HK-2 (cell line): ENCODE data around the gene ABHD16B.
"Not testable (repeated sequence)": the region's sequence is repeated elsewhere in the genome, so short reads cannot be mapped to it uniquely, and the experiment has no call there.

ENCODE experiments used
- DNase-seq: peaks from one replicate; pipeline ENCODE4 v3.0.0-alpha.2; 2018; ENCODE audit not compliant: unreplicated experiment

Gene ABHD16B

GRCh38 chr20:63854766-63855362 lies 6.4 kb upstream of the ABHD16B start:
- no peak for DNase-seq

- DNase-seq, result no peak
Observed at GRCh38 chr20:63855363-63856097, 5.8 kb upstream of the ABHD16B start.

GRCh38 chr20:63856098-63856511 lies 5.2 kb upstream of the ABHD16B start:
- no peak for DNase-seq

- DNase-seq, result peak; percentile 24
Observed at GRCh38 chr20:63857764-63858392, 3.4 kb upstream of the ABHD16B start.

- DNase-seq, result peak; percentile 48
Observed at GRCh38 chr20:63858393-63859165, 2.7 kb upstream of the ABHD16B start.

- no peak for DNase-seq
Observed at GRCh38 chr20:63859166-63859699, 2.1 kb upstream of the ABHD16B start.

GRCh38 chr20:63860325-63861051 lies 810 bp upstream of the ABHD16B start:
- DNase-seq, result no peak

GRCh38 chr20:63861981-63862901 lies 943 bp downstream of the ABHD16B start:
- DNase-seq, result no peak

- DNase-seq, result no peak
Observed at GRCh38 chr20:63863021-63863797, 1.9 kb downstream of the ABHD16B start.

GRCh38 chr20:63863798-63864544 lies 2.7 kb downstream of the ABHD16B start:
- DNase-seq, result peak; percentile 93

GRCh38 chr20:63864545-63864977 lies 3.3 kb downstream of the ABHD16B start:
- no peak for DNase-seq

GRCh38 chr20:63864978-63865640 lies 3.8 kb downstream of the ABHD16B start, which contains the start of gene TPD52L2:
Gene TPD52L2, plus strand, starts transcription at chr20:63865270. Its CDS starts 96 bp downstream, at chr20:63865366.
- DNase-seq, result peak; percentile 100

- DNase-seq, result not testable (repeated sequence)
Observed at GRCh38 chr20:63867042-63867441, 5.7 kb downstream of the ABHD16B start.

- no peak for DNase-seq
Observed at GRCh38 chr20:63868264-63868663, 7.0 kb downstream of the ABHD16B start.

GRCh38 chr20:63873477-63873971 lies 12.2 kb downstream of the ABHD16B start:
- peak; percentile 76 for DNase-seq

- DNase-seq, result not testable (repeated sequence)
Observed at GRCh38 chr20:63874241-63874640, 12.9 kb downstream of the ABHD16B start.

GRCh38 chr20:63876489-63877036 lies 15.3 kb downstream of the ABHD16B start:
- no peak for DNase-seq
